Prostate gland (tissue), 2 donors: ENCODE measurements around the gene EIF4ENIF1.

Experiments used
- POLR2A ChIP-seq: fragments of 450-650 bp; IDR thresholded peaks from one replicate; pipeline ENCODE4 v1.6.1; 2016; ENCODE audit warnings: antibody characterized with exemption, mild to moderate bottlenecking
- TF ChIP-seq, protein P1 (sequence below), 4 experiments: fragments of 200-600 bp in 2 of 4; fragments of 450-650 bp in 2 of 4; sonication (generic) in 2 of 4; IDR thresholded peaks; 1 replicate in 3 of 4; 2 replicates in 1 of 4; pipeline ENCODE4 v1.5.1; 2016 to 2019; ENCODE audit warnings: antibody characterized with exemption in 4 of 4, mild to moderate bottlenecking in 2 of 4, moderate library complexity in 2 of 4

DNA sequence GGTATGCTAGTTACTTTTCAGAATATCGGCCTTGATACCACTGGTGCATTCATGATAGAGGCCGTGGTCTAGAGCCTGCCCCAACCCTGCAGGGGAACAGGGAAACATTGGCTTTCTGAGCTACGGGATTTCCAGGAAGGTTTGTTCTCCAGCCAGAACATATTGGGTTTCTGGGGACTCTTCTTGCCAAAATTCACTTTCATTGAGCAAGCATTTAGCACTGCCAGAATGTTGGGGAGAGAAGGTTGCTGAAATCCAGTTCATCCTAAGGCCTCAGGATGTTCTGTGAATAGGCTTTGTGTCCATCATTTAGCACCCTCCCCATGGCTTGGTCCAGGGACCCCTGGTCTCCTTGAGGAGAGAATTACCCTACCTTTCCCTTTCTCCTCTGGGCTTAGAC, 53.5 kb downstream of the EIF4ENIF1 start:
- TF ChIP-seq POLR2A = no peak
- TF ChIP-seq, protein P1, sequence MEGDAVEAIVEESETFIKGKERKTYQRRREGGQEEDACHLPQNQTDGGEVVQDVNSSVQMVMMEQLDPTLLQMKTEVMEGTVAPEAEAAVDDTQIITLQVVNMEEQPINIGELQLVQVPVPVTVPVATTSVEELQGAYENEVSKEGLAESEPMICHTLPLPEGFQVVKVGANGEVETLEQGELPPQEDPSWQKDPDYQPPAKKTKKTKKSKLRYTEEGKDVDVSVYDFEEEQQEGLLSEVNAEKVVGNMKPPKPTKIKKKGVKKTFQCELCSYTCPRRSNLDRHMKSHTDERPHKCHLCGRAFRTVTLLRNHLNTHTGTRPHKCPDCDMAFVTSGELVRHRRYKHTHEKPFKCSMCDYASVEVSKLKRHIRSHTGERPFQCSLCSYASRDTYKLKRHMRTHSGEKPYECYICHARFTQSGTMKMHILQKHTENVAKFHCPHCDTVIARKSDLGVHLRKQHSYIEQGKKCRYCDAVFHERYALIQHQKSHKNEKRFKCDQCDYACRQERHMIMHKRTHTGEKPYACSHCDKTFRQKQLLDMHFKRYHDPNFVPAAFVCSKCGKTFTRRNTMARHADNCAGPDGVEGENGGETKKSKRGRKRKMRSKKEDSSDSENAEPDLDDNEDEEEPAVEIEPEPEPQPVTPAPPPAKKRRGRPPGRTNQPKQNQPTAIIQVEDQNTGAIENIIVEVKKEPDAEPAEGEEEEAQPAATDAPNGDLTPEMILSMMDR (IDR thresholded peaks at IDR 0.05) = no peak
